MV-4-11 (cell line): ENCODE results near the gene PRDM16.

Source experiments
- DNase-seq: peaks from one replicate; lab custom pipeline; 2025; lab: John Stamatoyannopoulos, UW

The PRDM16 gene

DNA sequence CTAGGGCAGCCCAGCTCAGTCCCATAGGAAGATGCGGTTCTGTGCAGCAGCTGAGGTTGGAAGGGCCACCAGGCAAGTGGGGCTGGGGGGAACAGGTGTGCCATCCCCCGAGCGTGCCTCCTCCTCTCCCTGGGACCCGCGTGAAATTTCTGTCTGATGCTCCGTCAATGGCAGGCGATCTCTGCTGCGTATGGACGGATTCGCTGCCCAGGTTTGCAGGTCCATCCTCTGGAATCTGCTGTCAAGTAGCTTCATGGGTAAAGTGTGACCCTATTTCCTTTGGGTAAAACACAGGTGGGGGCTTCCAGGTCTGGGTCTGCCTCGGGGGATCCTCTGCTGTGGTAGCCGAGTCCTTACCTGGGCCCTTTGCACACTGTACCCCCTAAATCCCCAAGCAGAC, 270.9 kb downstream of the PRDM16 start:
- DNase-seq: no peak

GRCh38 chr1:3340548-3341235, 271.7 kb downstream of the PRDM16 start:
- no peak for DNase-seq

- no peak for DNase-seq
Observed at GRCh38 chr1:3341236-3341994, 272.4 kb downstream of the PRDM16 start.

DNA sequence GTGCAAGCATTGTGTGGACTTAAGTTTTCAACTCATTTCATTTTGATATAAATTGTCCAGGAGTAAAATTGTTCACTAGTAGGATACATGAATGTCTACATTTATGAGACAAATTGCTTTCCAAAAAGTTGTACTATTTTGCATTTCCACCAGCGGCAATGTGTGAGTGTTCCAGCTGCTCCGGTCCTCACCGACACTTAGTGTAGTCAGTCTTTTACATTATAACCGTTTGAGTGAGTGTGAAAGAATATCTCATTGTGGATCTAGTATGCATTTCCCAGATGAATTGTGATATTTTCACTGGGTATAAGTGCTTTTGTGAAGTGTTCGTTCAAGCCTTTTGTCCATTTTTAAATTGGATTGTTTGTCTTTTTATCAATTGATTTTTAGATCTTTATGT, 274.0 kb downstream of the PRDM16 start:
- DNase-seq: no peak

- no peak for DNase-seq
Observed at GRCh38 chr1:3344395-3344794, 275.4 kb downstream of the PRDM16 start.

DNA sequence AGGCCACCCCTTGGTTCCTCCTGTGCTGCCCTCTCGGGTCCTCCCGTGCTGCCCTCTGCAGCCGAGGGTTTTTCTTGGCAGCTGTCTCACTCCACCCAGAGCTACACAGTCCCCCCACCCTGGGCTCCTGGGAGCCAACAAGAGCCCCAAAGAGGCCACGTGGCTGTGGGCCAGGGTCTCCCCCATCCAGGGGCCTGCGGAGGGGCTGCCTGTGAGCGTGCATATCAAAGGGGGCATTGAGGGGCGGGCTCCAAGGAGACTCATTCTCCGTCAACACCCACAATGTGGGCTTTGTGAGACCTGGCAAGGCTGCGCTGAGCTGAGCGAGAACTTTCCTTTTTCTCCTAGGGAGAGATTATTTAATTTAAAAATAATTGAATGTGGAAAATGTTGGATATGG, 276.8 kb downstream of the PRDM16 start:
- no peak for DNase-seq

- no peak for DNase-seq
Observed at GRCh38 chr1:3346478-3346877, 277.5 kb downstream of the PRDM16 start.

DNA sequence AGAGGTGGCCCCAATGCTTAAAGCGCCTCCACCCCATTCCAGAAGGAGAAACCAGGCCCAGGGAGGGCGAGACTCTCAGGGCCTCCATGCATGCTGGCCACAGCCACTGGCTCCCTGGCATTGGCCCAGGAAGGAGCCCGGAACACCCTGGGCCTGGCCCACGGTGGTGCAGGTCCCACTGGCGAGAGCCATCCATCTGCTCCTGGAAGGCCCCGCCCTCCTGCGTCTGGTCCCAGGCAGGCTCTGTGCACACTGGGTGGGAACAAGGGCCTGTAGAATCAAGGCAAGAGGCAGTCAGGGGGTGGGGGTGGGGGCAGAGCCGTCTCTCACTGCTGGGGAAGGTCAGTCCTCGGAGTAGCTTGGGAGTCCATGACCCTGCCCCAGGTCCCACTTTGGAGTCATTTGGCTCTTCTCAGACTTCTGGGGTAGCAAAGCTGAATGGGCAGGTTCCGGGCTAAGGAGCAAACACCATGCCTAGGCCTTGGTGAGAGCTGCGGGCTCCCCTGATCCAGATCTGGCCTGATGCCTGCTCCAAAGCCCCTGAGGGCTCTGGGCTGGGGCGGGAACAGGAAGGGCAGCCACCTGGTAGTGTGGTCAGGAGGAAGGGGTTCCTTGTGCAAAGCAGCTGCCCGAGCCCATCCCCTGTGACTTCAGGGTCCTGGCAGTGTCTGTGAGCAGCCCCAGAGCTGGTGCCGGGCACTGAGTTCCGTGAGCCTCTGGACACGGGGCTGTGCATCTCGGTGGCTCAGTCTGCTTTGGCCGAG, 278.4 kb downstream of the PRDM16 start:
- no peak for DNase-seq

GRCh38 chr1:3348196-3348865, 279.3 kb downstream of the PRDM16 start:
- no peak for DNase-seq

- no peak for DNase-seq
Observed at GRCh38 chr1:3349161-3349967, 280.4 kb downstream of the PRDM16 start.

GRCh38 chr1:3349968-3350299, 280.9 kb downstream of the PRDM16 start:
- no peak for DNase-seq

GRCh38 chr1:3350506-3351261, 281.7 kb downstream of the PRDM16 start:
- no peak for DNase-seq

- no peak for DNase-seq
Observed at GRCh38 chr1:3351449-3352298, 282.7 kb downstream of the PRDM16 start.

- no peak for DNase-seq
Observed at GRCh38 chr1:3352299-3352951, 283.4 kb downstream of the PRDM16 start.

DNA sequence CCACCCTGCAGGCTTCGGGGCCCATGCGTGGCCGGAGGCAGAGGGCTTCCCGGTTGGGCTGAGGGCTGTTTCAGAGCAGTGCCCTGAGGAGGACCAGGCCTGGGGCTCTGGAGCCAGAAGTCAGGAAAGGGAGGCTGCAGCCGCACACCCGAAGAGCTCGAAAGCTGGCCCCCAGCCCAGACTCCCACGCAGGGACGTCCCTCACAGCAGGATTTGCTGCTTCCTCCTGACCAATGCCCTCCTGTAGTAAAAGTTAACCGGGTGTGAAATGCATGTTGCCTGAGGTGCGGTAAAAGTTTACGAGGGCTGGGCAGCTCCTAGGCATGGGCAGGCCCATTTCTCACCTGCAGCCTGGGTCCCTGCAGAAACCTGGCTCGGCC, 283.9 kb downstream of the PRDM16 start:
- no peak for DNase-seq

DNA sequence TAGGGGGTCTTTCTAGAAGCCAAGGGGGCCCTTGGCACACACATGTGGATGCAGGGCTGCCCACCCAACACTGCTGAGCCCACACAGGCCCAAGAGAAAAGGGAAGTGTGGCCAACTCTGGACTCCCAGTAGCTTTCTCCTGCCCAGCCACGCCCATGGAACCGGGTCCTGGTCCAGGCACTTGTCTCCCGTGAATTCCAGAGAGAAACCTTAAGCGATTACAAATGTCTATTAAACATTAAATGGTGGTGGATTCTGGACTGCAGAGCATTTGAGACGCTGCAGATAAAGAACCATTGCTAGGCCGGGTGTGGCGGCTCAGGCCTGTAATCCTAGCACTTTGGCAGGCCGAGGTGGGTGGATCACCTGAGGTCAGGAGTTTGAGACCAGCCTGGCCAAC, 284.9 kb downstream of the PRDM16 start:
- no peak for DNase-seq

DNA sequence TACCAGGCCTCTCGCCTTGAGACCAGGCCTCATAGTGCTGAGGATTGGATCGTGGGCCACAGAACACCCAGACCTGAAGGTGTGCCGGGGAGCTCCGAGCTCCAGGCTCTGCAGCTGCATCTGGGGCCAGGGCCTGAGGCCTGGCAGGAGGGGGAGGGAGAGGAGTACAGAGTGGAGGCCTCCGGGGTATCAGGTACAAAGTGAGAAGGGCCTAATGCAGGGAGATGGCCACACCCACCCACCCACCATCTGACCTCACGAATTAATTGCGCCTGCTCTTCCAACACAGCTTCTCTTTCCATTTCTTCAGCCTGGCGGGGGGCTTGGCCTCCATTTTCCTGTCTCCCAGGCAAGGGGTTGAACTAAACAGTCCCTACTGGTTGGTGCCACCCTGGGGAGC, 286.1 kb downstream of the PRDM16 start:
- no peak for DNase-seq

- DNase-seq: no peak
Observed at GRCh38 chr1:3355894-3356826, 287.2 kb downstream of the PRDM16 start.
